ENCODE measurements around the gene SEBOX. TPM values are rescaled to one million over a fixed set of nuclear protein-coding genes. Genes with fewer than 3 reads are reported as not detected.
A peak's percentile ranks its signal among the peaks of the same experiment; 100 is the strongest.

Gene SEBOX
- total RNA-seq, 1 donor, result not detected

GRCh38 chr17:28330671-28331070 is 34.3 kb downstream of the SEBOX start:
- H4K20me1 ChIP-seq (ENCODE audit: insufficient read depth, low read length), result peaks cover 28% of the 10 kb centered on the region
- H3K36me3 ChIP-seq (ENCODE audit: insufficient read depth, low read length), result peaks cover 46% of the 10 kb centered on the region

GRCh38 chr17:28328325-28328724 is 36.7 kb downstream of the SEBOX start:
- Histone ChIP-seq H3K9me3 (ENCODE audit: low read depth, low read length) (no peaks in the 10 kb centered on the region), H3K27me3 (ENCODE audit: insufficient read depth, low read length) (no peaks in the 10 kb centered on the region), H3K4me2 (ENCODE audit: insufficient read depth, low read length) (no peak overlapping the region), H2AFZ (ENCODE audit: low read length) (no peak overlapping the region), H3K4me3 (ENCODE audit: insufficient read depth, low read length) (no peak overlapping the region), H3K27ac (ENCODE audit: low read depth, low read length) (no peak overlapping the region), H3K36me3 (ENCODE audit: insufficient read depth, low read length) (peaks cover 46% of the 10 kb centered on the region), H3K4me1 (ENCODE audit: insufficient read depth, low read length) (peaks cover 3% of the 10 kb centered on the region), H4K20me1 (ENCODE audit: insufficient read depth, low read length) (peaks cover 14% of the 10 kb centered on the region), H3K79me2 (ENCODE audit: insufficient read depth, low read length) (peaks cover 33% of the 10 kb centered on the region)
- DNase-seq (ENCODE audit: insufficient read length, low spot score, missing footprints), result no peak
- no peak for TF ChIP-seq CTCF (IDR thresholded peaks at IDR 0.05; ENCODE audit: extremely low read depth, low read depth, low read length)

More at GRCh38 chr17:28330671-28331070, 34.3 kb downstream of the SEBOX start:
- TF ChIP-seq CTCF (IDR thresholded peaks at IDR 0.05; ENCODE audit: extremely low read depth, low read depth, low read length), result no peak
- no peaks in the 10 kb centered on the region for H3K27me3 ChIP-seq (ENCODE audit: insufficient read depth, low read length)
- no peak for DNase-seq (ENCODE audit: insufficient read length, low spot score, missing footprints)
- H3K4me3 ChIP-seq (ENCODE audit: insufficient read depth, low read length), result no peak overlapping the region
- H3K9me3 ChIP-seq (ENCODE audit: low read depth, low read length), result no peaks in the 10 kb centered on the region
- no peak overlapping the region for H3K4me2 ChIP-seq (ENCODE audit: insufficient read depth, low read length)
- peaks cover 18% of the 10 kb centered on the region for H3K4me1 ChIP-seq (ENCODE audit: insufficient read depth, low read length)
- peaks cover 49% of the 10 kb centered on the region for H3K79me2 ChIP-seq (ENCODE audit: insufficient read depth, low read length)
- H3K27ac ChIP-seq (ENCODE audit: low read depth, low read length), result no peak overlapping the region
- no peak overlapping the region for H2AFZ ChIP-seq (ENCODE audit: low read length)

- H3K4me3 ChIP-seq (ENCODE audit: insufficient read depth, low read length), result no peak overlapping the region
- H3K36me3 ChIP-seq (ENCODE audit: insufficient read depth, low read length), result peaks cover 46% of the 10 kb centered on the region
- H3K79me2 ChIP-seq (ENCODE audit: insufficient read depth, low read length), result peaks cover 27% of the 10 kb centered on the region
- H3K27me3 ChIP-seq (ENCODE audit: insufficient read depth, low read length), result no peaks in the 10 kb centered on the region
- H2AFZ ChIP-seq (ENCODE audit: low read length), result no peak overlapping the region
- no peak overlapping the region for H3K27ac ChIP-seq (ENCODE audit: low read depth, low read length)
- H3K4me2 ChIP-seq (ENCODE audit: insufficient read depth, low read length), result no peak overlapping the region
- peaks cover 10% of the 10 kb centered on the region for H4K20me1 ChIP-seq (ENCODE audit: insufficient read depth, low read length)
- DNase-seq (ENCODE audit: insufficient read length, low spot score, missing footprints), result no peak
- TF ChIP-seq CTCF (IDR thresholded peaks at IDR 0.05; ENCODE audit: extremely low read depth, low read depth, low read length), result peak; percentile 26
- H3K9me3 ChIP-seq (ENCODE audit: low read depth, low read length), result no peaks in the 10 kb centered on the region
- H3K4me1 ChIP-seq (ENCODE audit: insufficient read depth, low read length), result no peaks in the 10 kb centered on the region
Observed at GRCh38 chr17:28327709-28328108, 37.3 kb downstream of the SEBOX start.

- Histone ChIP-seq H3K27ac (ENCODE audit: low read depth, low read length) (peak overlapping the region; percentile 34), H3K27me3 (ENCODE audit: insufficient read depth, low read length) (no peaks in the 10 kb centered on the region), H3K4me2 (ENCODE audit: insufficient read depth, low read length) (no peak overlapping the region), H3K9me3 (ENCODE audit: low read depth, low read length) (no peaks in the 10 kb centered on the region), H3K4me1 (ENCODE audit: insufficient read depth, low read length) (no peaks in the 10 kb centered on the region), H2AFZ (ENCODE audit: low read length) (no peak overlapping the region), H3K4me3 (ENCODE audit: insufficient read depth, low read length) (no peak overlapping the region), H3K79me2 (ENCODE audit: insufficient read depth, low read length) (peaks cover 21% of the 10 kb centered on the region), H4K20me1 (ENCODE audit: insufficient read depth, low read length) (peaks cover 10% of the 10 kb centered on the region), H3K36me3 (ENCODE audit: insufficient read depth, low read length) (peaks cover 44% of the 10 kb centered on the region)
- no peak for DNase-seq (ENCODE audit: insufficient read length, low spot score, missing footprints)
- no peak for TF ChIP-seq CTCF (IDR thresholded peaks at IDR 0.05; ENCODE audit: extremely low read depth, low read depth, low read length)
Observed at GRCh38 chr17:28327031-28327607, 37.9 kb downstream of the SEBOX start.

Data from osteoblast (primary cell).